Activated CD4-positive, alpha-beta T cell treated with anti-CD3 and anti-CD28 coated beads, Interleukin-10, Interleukin-2, amounts not matched to agents 100 ng/mL and 50 ng/mL, durations not matched to agents 16 hours and 8 hours (primary cell): Measurements from ENCODE around the gene STK39.
"Not testable (repeated sequence)": the region's sequence is repeated elsewhere in the genome, so short reads cannot be mapped to it uniquely, and the experiment has no call there.

Source experiments
- DNase-seq: peaks from one replicate; pipeline ENCODE4 v3.0.0-alpha.2; 2020

Gene STK39

GRCh38 chr2:168134485-168134884 is 112.9 kb downstream of the STK39 start:
- no peak for DNase-seq

DNA sequence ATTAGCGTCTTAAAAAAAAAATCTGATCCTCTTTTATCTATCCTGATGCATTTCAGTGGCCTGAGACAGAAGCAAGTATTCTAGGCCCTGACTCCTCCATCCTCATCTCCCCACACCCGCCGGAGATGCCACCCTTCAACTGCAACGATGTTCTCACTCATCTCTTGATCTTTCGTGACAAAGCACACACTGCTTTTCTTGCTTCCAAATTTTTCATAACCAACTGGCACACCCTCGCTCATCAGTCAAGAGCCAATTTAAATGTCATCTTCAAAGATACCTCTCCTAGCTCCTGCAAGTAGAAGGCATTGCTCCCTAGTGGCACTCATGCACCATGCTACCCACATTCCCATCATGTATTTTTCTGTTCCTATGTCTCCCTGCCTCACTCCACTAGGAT is 115.0 kb downstream of the STK39 start:
- DNase-seq, result no peak

DNA sequence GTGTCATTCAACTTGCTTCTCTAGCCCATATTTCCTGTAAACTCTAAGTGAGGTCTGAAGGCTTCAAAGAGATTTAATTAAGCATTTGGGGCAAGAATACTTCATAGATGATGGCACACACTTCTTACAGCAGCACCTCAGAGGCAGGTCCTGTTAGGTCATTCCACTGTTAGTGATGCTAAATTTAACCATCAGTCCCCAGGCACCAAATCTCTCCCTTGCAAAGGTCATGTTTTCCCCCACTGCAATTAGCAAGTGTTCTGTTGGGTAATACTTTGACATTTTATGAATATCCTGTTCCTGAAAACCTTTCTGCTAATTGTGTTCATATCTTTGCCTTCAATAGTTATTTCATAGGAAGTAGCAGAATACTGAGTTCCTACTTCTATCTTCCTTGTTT is 117.0 kb downstream of the STK39 start:
- DNase-seq, result no peak

- DNase-seq, result no peak
Measured at GRCh38 chr2:168127371-168127770, 120.0 kb downstream of the STK39 start.

DNA sequence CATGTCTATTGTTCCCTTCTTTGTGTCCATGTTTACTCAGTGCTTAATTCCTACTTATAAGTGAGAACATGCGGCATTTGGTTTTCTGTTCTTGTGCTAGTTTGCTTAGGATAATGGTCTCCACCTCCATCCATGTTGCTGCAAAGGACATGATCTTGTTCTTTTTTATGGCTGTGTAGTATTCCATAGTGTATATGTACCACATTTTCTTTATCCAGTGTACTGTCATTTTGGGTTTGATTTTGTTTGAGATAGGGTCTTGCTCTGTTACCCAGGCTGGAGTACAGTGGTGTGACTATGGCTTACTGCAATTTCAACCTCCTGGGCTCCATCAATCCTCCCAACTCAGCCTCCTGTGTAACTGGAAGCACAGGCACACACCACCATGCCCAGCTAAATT is 125.2 kb downstream of the STK39 start:
- DNase-seq, result not testable (repeated sequence)

DNA sequence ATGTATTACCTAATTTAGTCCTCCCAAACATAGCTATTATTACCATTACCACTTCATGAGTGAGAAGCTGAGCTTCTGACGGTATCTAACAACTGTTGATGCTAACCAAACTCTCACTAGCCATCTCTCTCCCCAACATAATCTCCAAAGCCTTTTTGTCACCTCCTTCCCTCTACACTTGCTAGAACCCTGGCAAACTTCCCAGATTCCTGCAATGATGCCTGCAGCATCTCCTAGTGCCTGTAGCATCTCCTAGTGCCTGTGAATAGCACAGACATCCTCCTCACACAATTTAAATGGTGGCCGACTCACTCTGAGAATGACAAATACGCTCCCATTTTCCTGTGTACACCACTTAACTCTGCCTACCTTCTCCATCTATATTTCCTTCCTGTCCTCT is 126.7 kb downstream of the STK39 start:
- DNase-seq, result no peak

DNA sequence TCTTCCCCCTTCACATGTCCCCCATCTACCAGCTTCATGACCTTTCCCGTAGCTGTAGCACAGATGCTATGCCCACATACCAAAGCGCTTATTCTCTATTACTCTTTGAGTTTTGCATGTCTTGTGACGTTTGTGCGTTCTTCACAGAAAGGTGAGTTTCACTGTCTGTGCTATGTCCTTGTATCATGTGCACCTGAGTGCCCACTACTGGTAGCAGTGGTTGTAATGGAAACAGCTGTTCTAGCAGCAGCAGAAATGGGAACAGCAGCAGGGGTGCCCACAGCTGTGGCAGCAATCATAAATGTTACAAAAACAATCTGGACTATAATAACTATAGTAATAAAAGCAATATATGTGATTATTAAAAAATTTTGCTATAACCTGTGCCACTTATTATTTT is 127.1 kb downstream of the STK39 start:
- no peak for DNase-seq

GRCh38 chr2:168119515-168120141 is 127.8 kb downstream of the STK39 start:
- peak; percentile 59 for DNase-seq

DNA sequence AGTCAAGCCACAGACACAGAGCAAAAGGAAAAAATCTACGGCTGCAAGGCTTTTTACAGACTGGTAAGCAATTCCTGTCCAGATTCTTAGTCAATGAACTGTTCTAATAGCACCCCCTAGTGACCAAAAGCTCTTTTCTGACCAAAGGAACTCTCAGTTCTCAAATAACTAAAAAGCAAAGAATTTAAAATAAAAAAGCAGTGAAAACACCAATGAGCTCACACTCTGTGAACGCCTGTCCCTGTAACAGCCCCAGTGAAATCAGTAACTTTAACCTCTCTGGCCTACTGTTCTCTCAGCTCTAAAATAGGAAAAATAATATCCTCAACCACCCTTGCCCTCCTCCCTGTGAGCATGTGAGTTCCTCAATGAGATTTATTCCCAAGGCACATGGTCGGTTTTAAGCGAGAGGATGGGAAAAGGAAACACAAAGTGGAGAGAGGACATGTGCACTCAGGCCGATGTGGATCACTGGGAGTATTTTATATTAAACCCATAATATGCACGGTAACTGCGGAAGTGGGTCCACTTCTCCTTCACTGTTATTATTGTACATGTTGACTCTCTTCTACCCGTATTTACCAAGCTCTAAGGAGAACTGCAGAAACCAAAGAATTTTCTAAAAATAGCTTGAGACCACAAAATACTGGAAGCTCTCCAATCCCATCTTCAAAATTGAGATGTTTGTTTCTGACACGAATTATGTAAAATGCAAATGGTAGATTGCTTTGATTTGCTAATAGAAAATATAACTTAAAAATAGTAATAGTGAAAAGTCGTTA is 128.5 kb downstream of the STK39 start:
- DNase-seq, result peak; percentile 78

DNA sequence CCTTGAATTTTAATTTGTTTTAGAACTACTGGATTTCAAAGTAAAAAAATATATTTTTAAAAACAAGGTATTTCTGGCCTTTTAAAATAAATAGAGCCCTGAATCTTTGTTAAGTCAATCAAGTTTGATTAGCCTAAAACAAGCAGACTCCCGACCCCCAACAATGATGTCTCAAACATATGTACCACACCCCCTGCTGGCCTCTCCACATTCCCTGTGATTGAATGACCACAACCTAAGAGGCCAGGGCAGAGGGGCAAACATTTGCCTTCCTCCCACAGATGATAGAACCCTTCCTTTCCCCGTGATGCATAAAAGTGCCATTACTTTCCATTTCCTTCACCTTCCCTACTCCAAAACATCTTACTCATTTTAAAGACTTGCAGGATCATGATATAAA is 130.9 kb downstream of the STK39 start:
- DNase-seq, result no peak

DNA sequence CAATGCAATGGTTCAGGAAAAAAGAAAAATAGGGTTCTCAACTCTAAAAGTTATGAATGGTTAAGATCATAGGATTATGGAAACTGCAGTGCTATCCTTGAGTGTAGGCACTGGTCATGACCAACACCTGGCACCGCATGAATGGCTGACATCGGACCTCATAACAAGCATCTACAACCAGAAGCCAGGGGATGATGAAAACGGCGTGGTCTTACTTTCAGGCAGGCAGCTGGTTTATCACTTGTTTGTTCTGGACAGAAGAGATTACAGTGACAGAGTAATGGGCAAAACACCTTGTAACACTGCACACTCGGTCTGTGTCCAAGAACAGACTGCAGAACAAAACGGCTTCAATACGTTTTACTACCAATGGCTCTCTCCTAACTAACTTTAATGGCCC is 132.8 kb downstream of the STK39 start:
- DNase-seq, result no peak

GRCh38 chr2:168114040-168114439 is 133.4 kb downstream of the STK39 start:
- DNase-seq, result no peak

DNA sequence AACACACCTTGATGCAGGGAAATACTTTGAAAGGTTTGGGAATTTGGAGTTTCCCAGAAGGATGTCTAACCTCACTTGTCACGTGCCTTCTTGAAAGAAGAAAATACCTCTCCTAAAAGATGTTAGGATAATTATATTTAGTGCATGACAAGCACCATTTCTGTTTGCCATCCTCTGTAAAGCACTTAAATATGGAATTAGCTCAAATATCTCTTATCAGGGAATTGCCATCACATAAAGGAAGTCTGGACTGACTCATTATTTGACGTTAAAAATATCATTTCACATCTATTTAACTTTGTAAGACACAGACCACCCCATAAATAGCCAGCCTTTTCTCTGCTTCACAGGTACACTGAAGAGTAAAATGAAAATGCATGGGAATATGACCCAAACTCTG is 140.1 kb downstream of the STK39 start:
- DNase-seq, result no peak

DNA sequence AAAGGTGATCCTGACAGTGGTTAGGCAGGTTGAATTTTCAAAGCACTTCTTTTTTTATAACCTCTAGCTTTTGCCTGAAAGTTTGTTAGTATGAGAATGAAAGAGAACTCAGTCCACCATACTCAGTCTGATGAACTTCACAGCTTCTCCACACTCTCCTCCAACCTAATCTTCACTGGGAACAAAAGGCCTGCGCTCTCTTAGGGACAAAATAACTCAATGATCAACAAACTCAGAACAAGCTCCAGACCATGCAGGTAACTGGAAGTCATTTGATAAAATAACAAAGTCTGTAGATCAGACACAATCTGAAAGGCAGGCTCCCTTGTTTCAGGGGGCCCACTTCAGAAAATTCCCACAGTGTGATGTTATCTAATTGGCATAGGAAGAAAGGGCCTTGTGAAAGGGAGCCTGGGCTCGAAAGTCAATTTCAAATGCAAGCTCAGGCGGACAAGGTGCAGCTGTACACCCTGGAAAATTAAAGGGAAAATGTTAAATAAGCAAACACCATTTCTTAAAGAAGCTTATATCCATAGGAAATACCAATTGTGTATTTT is 142.2 kb downstream of the STK39 start:
- no peak for DNase-seq

GRCh38 chr2:168097431-168097830 is 150.0 kb downstream of the STK39 start:
- DNase-seq, result no peak

DNA sequence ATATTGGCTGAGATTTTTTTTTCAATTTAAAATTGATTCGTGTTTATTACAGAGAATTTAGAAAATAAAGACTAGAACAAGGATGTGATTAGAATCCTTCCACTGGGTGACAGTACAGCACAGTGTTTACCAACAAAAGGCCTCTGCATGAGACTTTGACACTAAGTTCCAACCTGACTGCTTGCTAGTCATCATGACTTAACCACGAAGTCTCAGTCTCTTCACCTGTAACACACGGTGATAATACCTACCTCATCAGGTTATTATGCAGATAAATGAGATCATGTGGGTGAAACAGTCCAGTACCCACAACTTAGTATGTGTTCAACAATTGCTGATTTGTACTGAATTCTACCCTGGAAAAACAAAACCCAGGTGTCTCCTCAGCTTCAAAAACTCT is 151.2 kb downstream of the STK39 start:
- DNase-seq, result no peak

DNA sequence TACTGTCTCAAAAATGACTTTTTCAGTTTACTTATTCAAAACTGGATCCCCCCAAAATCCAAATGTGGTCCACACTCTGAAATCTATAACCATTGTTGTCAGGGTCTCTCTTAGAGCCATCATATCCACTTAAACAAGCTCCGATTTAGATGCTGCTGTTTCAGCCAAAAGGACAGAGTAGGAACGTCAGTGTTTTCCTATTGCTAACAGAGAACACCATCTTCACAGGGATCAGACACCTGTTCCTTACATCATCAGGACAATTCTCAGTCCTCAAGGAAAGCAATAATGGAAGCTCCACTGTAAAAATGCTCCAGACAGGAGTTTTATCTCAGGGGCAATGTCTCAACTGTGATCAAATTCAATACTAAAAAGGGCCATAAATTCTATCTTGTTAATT is 155.4 kb downstream of the STK39 start:
- no peak for DNase-seq

- no peak for DNase-seq
Measured at GRCh38 chr2:168090366-168091135, 156.8 kb downstream of the STK39 start.

DNA sequence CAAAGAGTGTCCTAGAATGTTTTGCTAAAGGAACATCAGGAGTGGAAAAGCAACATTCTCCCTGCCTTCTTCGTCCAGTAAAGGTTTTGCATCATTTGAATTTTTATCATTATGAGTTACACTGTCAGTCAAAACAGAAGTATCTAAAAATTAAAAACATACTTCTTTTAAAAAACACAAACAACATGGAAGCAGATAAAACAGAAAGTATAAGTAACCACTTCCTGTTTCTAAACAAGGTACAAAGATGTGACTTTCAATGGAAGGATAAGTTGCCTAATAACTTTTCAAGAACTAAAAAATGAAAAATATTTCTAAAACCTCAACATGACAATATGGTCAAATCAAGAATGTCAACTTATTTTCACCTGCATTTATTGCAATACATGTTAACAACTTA is 158.2 kb downstream of the STK39 start:
- peak; percentile 24 for DNase-seq

DNA sequence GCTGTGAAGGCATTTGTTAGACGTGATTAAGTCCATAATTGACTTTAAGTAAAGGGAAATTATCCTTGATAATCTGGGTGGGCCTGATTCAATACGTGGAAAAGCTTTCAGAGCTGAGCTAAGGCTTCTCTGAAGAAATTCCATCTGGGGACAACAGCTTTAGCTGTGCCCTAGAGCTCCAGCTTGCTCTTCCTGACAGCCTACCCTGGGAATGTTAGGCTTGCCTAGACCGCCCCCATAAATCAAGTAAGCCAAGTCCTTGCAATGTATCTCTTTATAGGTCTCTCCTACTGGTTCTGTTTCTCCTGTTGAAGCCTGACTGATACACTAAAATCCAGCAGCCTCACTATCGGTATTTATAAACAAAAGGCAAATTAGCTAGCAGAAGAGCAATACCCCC is 160.0 kb downstream of the STK39 start:
- DNase-seq, result no peak

- DNase-seq, result no peak
Measured at GRCh38 chr2:168086851-168087250, 160.5 kb downstream of the STK39 start.

- no peak for DNase-seq
Measured at GRCh38 chr2:168085801-168086361, 161.5 kb downstream of the STK39 start.

- no peak for DNase-seq
Measured at GRCh38 chr2:168084288-168084687, 163.1 kb downstream of the STK39 start.
